CD4-positive, alpha-beta T cell treated with Interleukin-6 for 4 hours (primary cell): ENCODE measurements around the gene ETV6.

Source experiments
- DNase-seq: peaks from one replicate; pipeline ENCODE4 v3.0.0-alpha.2; 2020; ENCODE audit warnings: mixed read lengths

ETV6 gene

GRCh38 chr12:11697131-11697530, 47.7 kb downstream of the ETV6 start:
- DNase-seq: no peak

DNA sequence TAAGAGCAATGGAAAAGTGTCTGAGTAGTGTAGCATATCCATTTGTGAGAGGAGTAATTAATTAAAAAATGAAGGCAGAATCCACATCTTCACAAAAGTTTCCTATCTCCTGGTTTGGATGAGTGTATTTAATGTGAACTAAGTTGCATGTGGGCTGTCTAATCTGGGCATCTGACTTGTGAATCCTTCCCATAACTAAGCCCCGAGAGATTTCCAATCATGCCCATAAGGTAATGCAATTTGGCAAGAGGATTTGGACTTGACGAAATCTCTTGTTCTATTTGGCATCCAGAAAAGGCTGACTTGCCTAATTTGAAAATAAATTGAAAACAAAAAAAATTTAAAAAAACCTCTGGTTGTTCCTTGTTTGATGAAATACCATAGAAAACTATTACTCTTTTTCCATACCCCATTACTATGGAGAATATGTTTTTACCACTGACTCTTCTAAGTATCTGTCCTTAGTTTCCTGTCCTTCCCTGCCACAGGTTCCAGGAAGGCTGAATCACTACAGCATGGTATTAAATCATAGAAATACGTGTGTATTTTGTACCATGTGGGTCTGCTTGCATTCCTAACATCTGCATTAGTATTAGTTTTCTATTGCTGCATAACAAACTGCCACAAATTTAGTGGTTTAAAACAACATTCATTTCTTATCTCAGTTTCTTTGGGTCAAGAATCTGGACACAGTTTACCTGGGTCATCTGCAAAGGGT, 48.4 kb downstream of the ETV6 start:
- DNase-seq: no peak

DNA sequence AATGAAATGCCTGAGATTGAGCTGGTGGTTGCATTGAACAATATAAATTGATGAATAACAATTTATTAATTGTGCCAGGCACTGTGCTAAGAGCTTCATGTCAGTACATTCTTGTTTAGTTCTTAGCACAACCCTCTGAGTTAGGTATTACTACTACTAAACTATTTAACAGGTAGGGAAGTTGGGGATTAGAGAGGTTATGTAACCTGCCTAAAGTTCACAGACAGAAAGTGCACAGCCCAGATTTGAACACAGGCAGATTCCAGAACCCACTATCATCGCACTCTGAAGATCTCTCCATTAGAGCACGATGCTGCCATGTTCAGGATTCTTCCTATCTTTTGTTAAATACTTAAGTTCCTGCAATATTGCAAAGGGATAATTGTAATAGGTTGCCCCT, 49.3 kb downstream of the ETV6 start:
- DNase-seq: no peak

DNA sequence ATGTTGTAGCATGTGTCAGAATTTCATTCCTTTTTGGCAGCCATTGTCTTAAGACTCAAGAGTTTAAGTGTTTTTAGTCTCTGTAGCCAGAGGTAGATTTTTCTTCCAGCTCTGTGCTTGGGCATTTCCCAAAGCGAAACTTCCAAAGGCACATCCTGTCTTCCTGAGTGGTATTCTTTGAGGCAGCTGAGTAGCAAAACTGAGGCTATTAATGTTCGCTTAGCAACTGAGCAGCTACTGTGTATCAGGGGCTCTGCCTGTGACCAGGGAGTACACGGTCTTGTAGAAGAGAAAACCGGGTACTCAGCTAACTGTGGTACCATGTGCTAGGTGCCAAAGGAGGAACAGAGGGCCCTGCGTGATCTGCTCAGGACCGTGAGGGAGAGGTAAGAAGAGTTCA, 52.0 kb downstream of the ETV6 start:
- DNase-seq: no peak

DNA sequence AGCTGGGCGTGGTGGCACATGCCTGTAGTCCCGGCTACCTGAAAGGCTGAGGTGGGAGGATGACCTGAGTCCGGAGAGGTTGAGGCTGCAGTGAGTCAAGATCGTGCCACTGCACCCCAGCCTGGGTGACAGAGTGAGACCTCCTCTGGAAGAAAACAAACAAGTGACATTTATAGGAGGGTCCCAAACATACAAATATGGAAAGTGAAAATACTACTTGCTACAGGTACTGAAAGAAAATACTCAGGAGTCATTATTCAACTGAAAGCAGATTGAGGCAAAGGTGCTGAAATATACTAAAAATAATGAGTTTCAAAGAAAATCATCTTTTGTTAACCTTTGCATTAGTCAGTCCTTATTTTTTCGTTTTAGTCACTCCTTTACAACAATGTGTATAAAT, 53.5 kb downstream of the ETV6 start:
- no peak for DNase-seq

DNA sequence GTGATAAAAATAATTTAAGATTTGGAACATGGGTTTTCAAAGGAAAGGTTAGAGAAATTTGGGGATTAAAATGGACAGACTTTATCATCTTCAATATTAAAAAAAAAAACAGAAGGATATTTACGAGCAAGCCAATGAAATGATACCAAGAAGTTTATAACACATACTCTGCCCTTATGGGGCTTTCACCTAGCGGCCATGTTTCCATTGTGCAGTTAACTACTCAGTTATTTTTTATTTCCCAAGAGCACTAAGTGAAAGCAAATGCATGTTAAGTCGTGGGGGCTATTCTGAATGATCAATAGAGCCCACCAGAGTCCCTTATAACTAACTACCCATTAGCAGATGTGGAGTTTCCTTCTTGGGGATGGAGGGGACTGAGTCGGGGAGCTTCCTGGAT, 53.9 kb downstream of the ETV6 start:
- DNase-seq: no peak

- no peak for DNase-seq
These were observed 54.6 kb downstream of the ETV6 start for GRCh38 chr12:11704089-11704488.

- no peak for DNase-seq
These were observed 55.5 kb downstream of the ETV6 start for GRCh38 chr12:11705010-11705409.

GRCh38 chr12:11706509-11707379, 57.3 kb downstream of the ETV6 start:
- no peak for DNase-seq

GRCh38 chr12:11707535-11707934, 58.1 kb downstream of the ETV6 start:
- no peak for DNase-seq

DNA sequence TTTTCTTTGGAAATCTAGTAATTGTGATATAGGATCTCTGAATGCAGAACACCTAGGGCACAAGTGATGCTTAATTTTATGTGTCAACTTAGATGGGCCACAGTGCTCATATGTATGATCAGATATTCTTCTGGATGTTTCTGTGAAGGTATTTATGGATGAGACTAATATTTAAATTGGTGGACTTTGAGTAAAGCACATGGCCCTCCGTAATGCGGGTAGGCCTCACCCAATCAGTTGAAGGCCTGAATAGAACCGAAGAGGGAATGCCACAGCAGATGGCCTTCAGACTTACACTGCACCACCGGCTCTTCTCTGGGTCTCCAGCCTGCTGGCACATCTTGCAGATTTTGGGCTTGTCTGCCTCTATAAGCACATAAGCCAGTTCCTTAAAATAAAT, 60.0 kb downstream of the ETV6 start:
- no peak for DNase-seq

GRCh38 chr12:11710431-11710830, 61.0 kb downstream of the ETV6 start:
- DNase-seq: no peak

DNA sequence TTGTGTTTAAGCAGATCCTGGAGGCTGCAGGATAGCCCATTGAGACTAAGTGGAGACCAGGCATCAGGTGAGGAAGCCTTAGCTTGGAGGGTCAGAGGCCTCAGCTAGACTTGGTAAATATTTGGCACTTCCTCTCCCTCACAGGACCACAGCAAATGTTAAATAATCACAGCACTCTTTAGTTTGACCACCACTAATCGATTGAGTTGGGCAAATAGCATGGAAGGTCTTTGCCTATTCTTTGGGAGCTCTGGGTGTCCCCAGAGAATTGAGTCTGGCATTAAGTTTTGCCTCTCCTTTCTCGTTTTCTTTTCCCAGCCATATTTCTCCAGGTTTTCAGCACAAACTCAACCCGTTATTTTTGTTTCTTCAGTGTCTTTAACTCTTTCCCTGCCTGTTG, 61.4 kb downstream of the ETV6 start:
- DNase-seq: no peak

- no peak for DNase-seq
These were observed 62.3 kb downstream of the ETV6 start for GRCh38 chr12:11711651-11712327.

- DNase-seq: no peak
These were observed 63.0 kb downstream of the ETV6 start for GRCh38 chr12:11712491-11712890.

DNA sequence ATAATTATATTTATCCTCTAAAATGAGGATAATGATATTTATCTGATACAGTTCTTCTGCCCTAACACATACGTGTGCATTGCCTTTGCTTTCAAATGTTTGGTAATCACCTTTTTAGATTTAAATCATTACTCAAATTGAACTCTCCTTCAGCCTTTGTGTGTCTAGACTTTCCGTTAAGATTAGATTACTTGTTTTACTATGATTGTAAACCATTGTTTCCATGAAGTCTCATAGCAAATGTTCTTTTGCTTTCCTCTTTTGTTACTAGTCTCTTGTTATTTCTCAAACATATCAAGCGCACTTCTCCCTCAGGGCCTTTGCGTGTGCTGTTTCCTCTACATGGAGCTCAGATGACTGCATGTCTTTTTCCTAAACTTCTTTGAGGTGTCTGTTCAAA, 63.7 kb downstream of the ETV6 start:
- DNase-seq: no peak

- DNase-seq: no peak
These were observed 65.2 kb downstream of the ETV6 start for GRCh38 chr12:11714626-11715025.

DNA sequence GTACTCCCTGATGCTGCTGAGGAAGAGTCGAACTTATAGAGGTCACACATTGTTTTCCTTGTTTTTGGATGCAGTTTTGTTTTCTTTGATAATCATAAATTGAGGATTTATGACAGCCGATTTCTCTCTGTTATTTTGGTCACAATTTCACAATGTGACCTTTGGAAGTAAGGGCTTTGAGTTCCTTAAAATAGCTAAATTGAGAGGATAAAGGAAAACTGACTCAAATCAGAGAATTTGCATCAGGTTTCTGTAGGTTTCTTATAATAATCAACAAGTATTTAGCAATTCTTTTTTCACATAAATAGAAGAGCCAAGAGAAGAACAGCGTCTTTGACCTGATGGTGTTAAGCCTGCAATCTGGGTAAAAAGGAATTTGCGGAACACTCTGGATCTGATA, 66.1 kb downstream of the ETV6 start:
- DNase-seq: no peak

DNA sequence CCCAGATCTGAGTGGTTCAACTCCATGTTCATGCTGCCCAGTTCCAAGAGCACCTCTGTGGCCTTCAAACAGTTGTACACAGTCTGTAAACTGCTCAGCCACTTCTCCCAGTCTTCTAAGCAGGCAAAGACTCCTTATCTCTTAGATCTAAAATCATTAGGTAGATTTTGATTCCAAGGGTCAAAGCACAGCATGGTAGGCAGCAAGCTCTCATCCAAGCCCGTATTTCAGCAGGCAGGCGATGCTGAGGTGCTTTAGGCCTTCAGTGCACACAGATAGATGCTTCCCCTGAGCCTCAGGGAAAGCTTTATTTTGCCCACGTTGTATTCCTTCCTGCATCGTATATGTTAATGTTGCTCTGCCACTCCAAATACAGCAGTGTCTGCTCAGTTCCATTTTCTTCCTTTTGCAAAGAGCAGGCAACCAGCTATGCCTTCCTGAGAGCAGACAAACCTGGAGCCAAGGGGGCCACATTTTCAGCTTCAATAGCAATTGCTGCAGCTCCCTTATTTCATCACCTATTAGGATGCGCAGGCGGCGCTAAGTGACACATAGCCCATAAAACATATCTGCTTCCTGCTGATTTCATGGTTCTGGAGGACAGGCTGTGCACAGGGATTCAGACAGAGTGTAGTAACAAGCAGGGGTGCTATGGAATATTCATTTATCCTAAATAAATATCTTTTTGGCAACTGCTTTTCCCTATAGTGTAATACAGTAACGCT, 67.5 kb downstream of the ETV6 start:
- DNase-seq: no peak

DNA sequence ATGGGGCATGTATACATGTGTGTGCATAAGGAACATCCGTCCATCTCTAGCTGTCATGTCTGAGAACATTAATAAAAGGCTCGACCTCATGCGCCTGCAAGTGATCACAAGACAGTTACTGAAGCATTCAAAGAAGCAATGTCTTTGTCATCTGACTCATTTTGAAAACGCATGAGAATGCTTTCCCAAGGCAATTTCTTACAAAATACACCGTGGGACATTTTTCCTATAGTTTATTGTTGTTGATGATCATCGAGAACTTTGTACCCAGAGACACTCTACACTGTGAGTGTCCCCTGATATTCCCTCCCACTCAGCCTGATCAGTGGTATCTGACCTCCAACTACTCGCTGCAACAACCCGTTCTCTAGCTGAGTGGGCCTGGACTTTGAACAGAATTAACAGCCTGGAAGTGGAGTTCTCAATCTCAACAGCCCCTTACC, 68.1 kb downstream of the ETV6 start:
- no peak for DNase-seq

DNA sequence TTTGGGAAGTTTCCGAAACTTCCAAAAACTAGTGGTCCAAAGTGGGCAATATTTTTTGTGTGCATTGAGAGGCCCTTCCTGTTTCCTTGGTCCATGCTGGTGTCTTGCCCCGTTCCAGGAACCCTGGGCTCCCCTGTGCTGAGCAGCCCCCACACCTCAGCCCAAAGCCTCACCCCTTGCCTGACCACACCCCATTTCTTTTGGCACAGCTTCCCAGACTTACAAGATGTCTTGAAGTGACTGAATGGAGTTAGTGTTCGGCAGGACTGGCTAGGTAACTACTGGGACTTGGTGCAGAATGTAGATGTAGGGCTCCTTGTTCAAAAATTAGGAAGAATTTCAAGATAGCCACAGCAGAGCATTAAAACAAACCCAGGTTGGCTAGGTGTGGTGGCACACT, 68.6 kb downstream of the ETV6 start:
- no peak for DNase-seq

DNA sequence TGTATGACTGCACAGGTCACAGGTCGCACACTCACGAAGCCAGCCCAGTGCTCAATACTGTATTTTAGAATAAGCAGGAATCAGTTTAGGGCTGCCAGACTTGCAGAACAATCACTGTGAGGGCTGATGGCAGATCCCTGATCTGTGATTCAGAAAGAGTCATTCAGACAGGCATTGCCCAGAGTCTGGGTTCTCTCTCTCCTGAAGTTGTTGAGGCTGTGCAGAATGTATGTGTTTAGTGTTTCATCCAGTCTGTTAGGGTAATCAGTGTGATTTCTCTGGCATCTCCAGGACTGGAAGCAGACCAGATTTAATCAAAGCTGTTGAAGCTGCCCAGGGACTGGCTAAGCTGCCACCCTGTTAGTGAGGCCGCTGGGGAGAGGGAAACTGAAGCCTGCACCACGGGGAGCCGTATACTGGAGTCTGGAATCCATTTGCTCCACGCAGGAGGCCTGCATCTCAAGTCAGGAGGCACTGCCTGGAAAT, 69.3 kb downstream of the ETV6 start:
- DNase-seq: no peak

DNA sequence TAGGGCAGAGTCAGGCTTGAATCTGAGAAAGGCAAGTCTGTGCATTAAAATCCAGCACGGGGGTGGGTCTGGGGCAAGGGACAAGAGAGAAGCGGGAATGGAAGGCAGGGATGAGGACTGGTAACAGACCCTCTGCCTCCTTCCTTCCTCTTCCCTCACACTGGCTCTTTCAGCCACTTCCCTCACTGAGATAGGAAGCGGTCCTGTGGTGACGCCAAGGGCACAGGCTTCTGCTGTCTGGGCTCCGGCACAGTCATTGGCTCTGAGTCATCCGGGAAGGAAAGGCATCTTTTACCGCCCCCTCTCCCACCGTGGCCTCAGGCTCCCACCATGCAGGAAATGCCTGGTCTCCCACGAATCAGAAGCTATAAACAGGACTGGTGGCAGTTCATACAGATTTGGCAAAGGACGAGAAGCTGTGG, 70.2 kb downstream of the ETV6 start:
- DNase-seq: peak; percentile 50
